Measurements from ENCODE around the gene ZNF417. TPM values are rescaled to one million over a fixed set of nuclear protein-coding genes. Genes with fewer than 3 reads are reported as not detected.
"Not testable (repeated sequence)": the region's sequence is repeated elsewhere in the genome, so short reads cannot be mapped to it uniquely, and the experiment has no call there.

The ZNF417 gene
- total RNA-seq, 2 experiments from 2014 or later, result 21.1 to 21.4 TPM

- Mint-ChIP-seq H3K9me3 (ENCODE audit: insufficient read depth) (peaks cover 44% of the 10 kb centered on the region), H3K4me3 (peak within 1 kb of the TSS; percentile 87), H3K4me1 (ENCODE audit: low read depth) (peaks cover 11% of the 10 kb centered on the region), H3K27me3 (ENCODE audit: low read depth) (no peaks in the 10 kb centered on the region), H3K36me3 (ENCODE audit: low read depth) (peaks cover 70% of the 10 kb centered on the region), H3K27ac (peak within 1 kb of the TSS; percentile 91)
- POLR2A ChIA-PET, result interaction anchor here (0.5 to 1.6 kb wide), 5 partner anchors 10 to 357 kb away, joined by 3 to 4 read pairs (median 3); partner anchors contain the start of gene ZNF417
- CTCF ChIA-PET, result interaction anchor here (1.2 kb wide), 1 partner anchor 16 kb away, joined by 3 read pairs; no protein-coding TSS in a partner anchor
- ATAC-seq (peak; percentile 95), DNase-seq (peak; percentile 76)
Observed at GRCh38 chr19:57934820-57935665, 18.7 kb upstream of the ZNF417 start, which contains the start of gene ZNF418. Gene ZNF418, minus strand, starts transcription at chr19:57935402. Its CDS starts 1,580 bp downstream, at chr19:57933822.

GRCh38 chr19:57927587-57927986, 11.2 kb upstream of the ZNF417 start:
- Mint-ChIP-seq H3K4me3 (no peak overlapping the region), H3K27me3 (ENCODE audit: low read depth) (no peaks in the 10 kb centered on the region), H3K27ac (no peak overlapping the region), H3K36me3 (ENCODE audit: low read depth) (peaks cover 60% of the 10 kb centered on the region), H3K4me1 (ENCODE audit: low read depth) (no peaks in the 10 kb centered on the region), H3K9me3 (ENCODE audit: insufficient read depth) (peaks cover 36% of the 10 kb centered on the region)
- ChIA-PET POLR2A (no interaction called here), CTCF (no interaction called here)
- ATAC-seq (no peak), DNase-seq (no peak)

- POLR2A ChIA-PET, result no interaction called here
- DNase-seq (no peak), ATAC-seq (no peak)
- Mint-ChIP-seq H3K27me3 (ENCODE audit: low read depth) (no peaks in the 10 kb centered on the region), H3K9me3 (ENCODE audit: insufficient read depth) (peaks cover 17% of the 10 kb centered on the region), H3K27ac (no peak overlapping the region), H3K4me3 (peak overlapping the region; percentile 39), H3K4me1 (ENCODE audit: low read depth) (peaks cover 20% of the 10 kb centered on the region), H3K36me3 (ENCODE audit: low read depth) (peaks cover 72% of the 10 kb centered on the region)
- CTCF ChIA-PET, result interaction anchor here (1.2 kb wide), 1 partner anchor 11 kb away, joined by 3 read pairs; no protein-coding TSS in a partner anchor
Observed at GRCh38 chr19:57914531-57914930, 1.9 kb downstream of the ZNF417 start.

- Mint-ChIP-seq H3K4me3 (no peak overlapping the region), H3K27ac (no peak overlapping the region), H3K9me3 (ENCODE audit: insufficient read depth) (peaks cover 16% of the 10 kb centered on the region), H3K4me1 (ENCODE audit: low read depth) (peaks cover 3% of the 10 kb centered on the region), H3K36me3 (ENCODE audit: low read depth) (peaks cover 71% of the 10 kb centered on the region), H3K27me3 (ENCODE audit: low read depth) (no peaks in the 10 kb centered on the region)
- ATAC-seq, result no peak
- ChIA-PET POLR2A (interaction anchor here (1.1 kb wide), 1 partner anchor 9 kb away, joined by 4 read pairs; the partner anchor contains the start of gene ZNF417), CTCF (interaction anchor here (1.1 kb wide), 1 partner anchor 10 kb away, joined by 4 read pairs; the partner anchor contains the start of gene ZNF417)
- no peak for DNase-seq
Observed at GRCh38 chr19:57907394-57907793, 9.0 kb downstream of the ZNF417 start.

GRCh38 chr19:57905258-57905657, 11.1 kb downstream of the ZNF417 start:
- Mint-ChIP-seq H3K36me3 (ENCODE audit: low read depth) (peaks cover 57% of the 10 kb centered on the region), H3K4me3 (no peak overlapping the region), H3K9me3 (ENCODE audit: insufficient read depth) (peaks cover 22% of the 10 kb centered on the region), H3K27ac (no peak overlapping the region), H3K27me3 (ENCODE audit: low read depth) (no peaks in the 10 kb centered on the region), H3K4me1 (ENCODE audit: low read depth) (peaks cover 3% of the 10 kb centered on the region)
- ATAC-seq (no peak), DNase-seq (no peak)
- POLR2A ChIA-PET, result no interaction called here
- CTCF ChIA-PET, result no interaction called here

- H3K4me3 Mint-ChIP-seq, result no peak overlapping the region
- ChIA-PET CTCF (interaction anchor here (0.9 to 1.0 kb wide), 2 partner anchors 12 to 17 kb away, joined by 3 read pairs; no protein-coding TSS in a partner anchor), POLR2A (no interaction called here)
- no peak for ATAC-seq
- no peak overlapping the region for H3K27ac Mint-ChIP-seq
- H3K9me3 Mint-ChIP-seq (ENCODE audit: insufficient read depth), result peaks cover 21% of the 10 kb centered on the region
- peaks cover 46% of the 10 kb centered on the region for H3K36me3 Mint-ChIP-seq (ENCODE audit: low read depth)
- no peaks in the 10 kb centered on the region for H3K27me3 Mint-ChIP-seq (ENCODE audit: low read depth)
- DNase-seq, result no peak
- H3K4me1 Mint-ChIP-seq (ENCODE audit: low read depth), result peaks cover 3% of the 10 kb centered on the region
Observed at GRCh38 chr19:57903618-57904184, 12.7 kb downstream of the ZNF417 start.

GRCh38 chr19:57900311-57900710, 16.1 kb downstream of the ZNF417 start:
- CTCF ChIA-PET, result no interaction called here
- ATAC-seq, result no peak

GRCh38 chr19:57890706-57891105, 25.7 kb downstream of the ZNF417 start:
- H3K27ac Mint-ChIP-seq; DNase-seq; CTCF ChIA-PET; ATAC-seq; H3K4me3 Mint-ChIP-seq; H3K27me3 Mint-ChIP-seq (ENCODE audit: low read depth); POLR2A ChIA-PET: not testable (repeated sequence)
- H3K36me3 Mint-ChIP-seq (ENCODE audit: low read depth), result peaks cover 43% of the 10 kb centered on the region
- H3K9me3 Mint-ChIP-seq (ENCODE audit: insufficient read depth), result peaks cover 18% of the 10 kb centered on the region
- peaks cover 23% of the 10 kb centered on the region for H3K4me1 Mint-ChIP-seq (ENCODE audit: low read depth)

More at GRCh38 chr19:57900311-57900710, 16.1 kb downstream of the ZNF417 start:
- Mint-ChIP-seq H3K36me3 (ENCODE audit: low read depth) (peaks cover 23% of the 10 kb centered on the region), H3K27me3 (ENCODE audit: low read depth) (no peaks in the 10 kb centered on the region), H3K27ac (no peak overlapping the region), H3K9me3 (ENCODE audit: insufficient read depth) (peaks cover 14% of the 10 kb centered on the region), H3K4me3 (no peak overlapping the region), H3K4me1 (ENCODE audit: low read depth) (peaks cover 3% of the 10 kb centered on the region)
- POLR2A ChIA-PET, result no interaction called here
- no peak for DNase-seq

GRCh38 chr19:57888560-57889231, 27.7 kb downstream of the ZNF417 start, which contains the start of gene ZNF814:
Gene ZNF814, minus strand, starts transcription at chr19:57889037. Its CDS starts 235 bp downstream, at chr19:57888802.
- CTCF ChIA-PET, result no interaction called here
- Mint-ChIP-seq H3K27ac (peak within 1 kb of the TSS; percentile 91), H3K27me3 (ENCODE audit: low read depth) (no peaks in the 10 kb centered on the region), H3K36me3 (ENCODE audit: low read depth) (peaks cover 58% of the 10 kb centered on the region), H3K9me3 (ENCODE audit: insufficient read depth) (peaks cover 15% of the 10 kb centered on the region), H3K4me3 (peak within 1 kb of the TSS; percentile 96), H3K4me1 (ENCODE audit: low read depth) (peaks cover 25% of the 10 kb centered on the region)
- ATAC-seq (peak; percentile 94), DNase-seq (peak; percentile 91)
- POLR2A ChIA-PET, result interaction anchor here (0.6 to 1.9 kb wide), 4 partner anchors 28 to 89 kb away, joined by 3 to 5 read pairs (median 3); partner anchors contain the start of genes ZNF417 and ZNF552

GRCh38 chr19:57888107-57888559, 28.3 kb downstream of the ZNF417 start:
- Mint-ChIP-seq H3K4me1 (ENCODE audit: low read depth) (peaks cover 25% of the 10 kb centered on the region), H3K27ac (peak overlapping the region; percentile 91), H3K9me3 (ENCODE audit: insufficient read depth) (peaks cover 15% of the 10 kb centered on the region), H3K36me3 (ENCODE audit: low read depth) (peaks cover 64% of the 10 kb centered on the region), H3K4me3 (peak overlapping the region; percentile 96), H3K27me3 (ENCODE audit: low read depth) (no peaks in the 10 kb centered on the region)
- CTCF ChIA-PET, result interaction anchor here (1.6 kb wide), 1 partner anchor 25 kb away, joined by 3 read pairs; no protein-coding TSS in a partner anchor
- DNase-seq (no peak), ATAC-seq (peak; percentile 5)
- POLR2A ChIA-PET, result interaction anchor here (0.6 to 1.9 kb wide), 4 partner anchors 29 to 90 kb away, joined by 3 to 5 read pairs (median 3); partner anchors contain the start of genes ZNF417 and ZNF552

Data from activated CD8-positive, alpha-beta T cell treated with anti-CD3 and anti-CD28 coated beads, Interleukin-2, amount 10 ng/mL, durations not matched to agents 7 days and 5 days (primary cell).